ENCODE measurements around the gene FLT1. TPM values are rescaled to one million over a fixed set of nuclear protein-coding genes. Genes with fewer than 3 reads are reported as not detected.

Gene FLT1
- polyA plus RNA-seq, 3 donors: 48.6 to 60.4 (median 52.3) TPM

DNA sequence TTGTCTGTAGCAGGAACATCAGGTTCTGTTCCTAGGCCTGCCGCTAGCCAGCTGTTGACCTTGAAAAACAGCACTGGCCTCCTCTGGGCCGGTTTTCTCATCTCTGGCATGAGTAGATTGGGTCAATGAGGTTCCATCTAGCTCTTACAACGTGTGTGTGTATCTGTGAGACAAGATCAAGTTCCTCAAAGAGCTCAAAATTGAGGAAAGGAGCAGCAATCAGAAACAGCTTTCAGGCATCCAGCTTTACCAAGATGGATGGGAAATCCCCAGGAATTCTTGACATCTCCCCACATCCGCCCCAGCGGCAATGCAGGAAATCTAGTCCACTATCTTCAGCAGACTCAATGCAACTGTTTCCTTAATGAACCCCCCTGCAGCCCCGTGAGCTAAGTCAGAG, 4.9 kb downstream of the FLT1 start:
- DNase-seq (ENCODE audit: low read depth in 3 of 3, low spot score in 2 of 3): no peak

- no peak for DNase-seq (ENCODE audit: low read depth in 3 of 3, low spot score in 2 of 3)
Observed at GRCh38 chr13:28489524-28489931, 5.4 kb downstream of the FLT1 start.

- DNase-seq (ENCODE audit: low read depth in 3 of 3, low spot score in 2 of 3): no peak
Observed at GRCh38 chr13:28488376-28489005, 6.4 kb downstream of the FLT1 start.

GRCh38 chr13:28485996-28486543, 8.9 kb downstream of the FLT1 start:
- no peak for DNase-seq (ENCODE audit: low read depth in 3 of 3, low spot score in 2 of 3)

DNA sequence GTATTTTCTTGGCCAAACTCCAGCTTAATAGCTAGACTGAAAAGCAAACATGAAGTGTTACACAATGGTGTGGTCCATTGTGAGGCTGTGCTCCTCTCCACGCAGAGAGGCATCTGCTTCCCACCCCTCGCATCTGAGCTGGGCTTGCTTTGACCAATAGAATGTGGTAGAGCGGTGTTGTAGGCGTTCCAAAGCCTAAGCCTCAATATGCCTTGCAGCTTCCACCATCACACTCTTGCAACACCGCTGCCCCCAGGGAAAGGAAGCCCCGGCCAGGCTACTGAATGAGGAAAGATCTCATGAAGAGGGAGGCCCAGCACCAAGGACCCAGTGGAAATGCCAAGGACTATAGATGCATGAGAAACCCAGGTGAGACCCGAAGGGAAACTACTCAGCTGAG, 9.4 kb downstream of the FLT1 start:
- DNase-seq (ENCODE audit: low read depth in 3 of 3, low spot score in 2 of 3): no peak

DNA sequence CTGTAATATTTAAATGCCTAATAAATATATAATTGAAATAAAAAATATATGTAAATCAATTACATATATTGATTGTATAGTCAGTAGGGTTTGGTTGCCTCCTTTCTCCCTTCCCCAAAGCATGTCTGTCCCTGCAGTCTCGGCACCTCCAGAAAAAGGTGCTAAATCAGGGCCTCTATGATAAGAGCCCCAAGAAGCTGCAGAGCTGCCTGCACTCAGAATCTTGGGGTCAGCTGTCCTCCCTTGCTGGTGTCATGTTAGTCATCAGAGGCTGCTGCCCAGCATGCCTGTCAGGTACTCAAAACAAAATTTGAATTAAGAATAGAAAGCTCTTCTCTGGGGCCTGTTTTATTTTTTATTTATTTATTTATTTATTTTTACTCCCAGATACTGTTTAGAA, 9.8 kb downstream of the FLT1 start:
- DNase-seq (ENCODE audit: low read depth in 3 of 3, low spot score in 2 of 3): no peak

- DNase-seq (ENCODE audit: low read depth in 3 of 3, low spot score in 2 of 3): no peak
Observed at GRCh38 chr13:28483313-28483931, 11.5 kb downstream of the FLT1 start.

DNA sequence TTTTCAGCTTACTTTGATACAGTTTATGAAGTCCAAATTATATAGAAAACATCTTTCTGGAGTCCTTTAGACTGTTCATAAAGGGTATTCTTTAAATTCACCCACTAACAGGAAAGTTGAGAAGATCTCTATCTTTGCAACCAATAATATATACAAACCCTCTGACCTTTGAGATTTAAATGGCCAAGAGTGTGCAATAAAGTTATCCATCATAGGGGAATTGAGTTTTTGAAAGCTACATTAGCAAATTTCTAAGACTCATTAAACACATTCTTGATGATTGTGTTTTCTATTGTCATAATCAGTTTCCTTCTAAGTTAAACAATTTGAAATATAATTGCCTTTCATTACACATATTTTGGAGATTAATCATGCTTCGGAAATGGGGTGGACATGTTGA, 15.9 kb downstream of the FLT1 start:
- DNase-seq (ENCODE audit: low read depth in 3 of 3, low spot score in 2 of 3): no peak

- no peak for DNase-seq (ENCODE audit: low read depth in 3 of 3, low spot score in 2 of 3)
Observed at GRCh38 chr13:28478127-28478526, 16.8 kb downstream of the FLT1 start.

- no peak for DNase-seq (ENCODE audit: low read depth in 3 of 3, low spot score in 2 of 3)
Observed at GRCh38 chr13:28477709-28477973, 17.3 kb downstream of the FLT1 start.

DNA sequence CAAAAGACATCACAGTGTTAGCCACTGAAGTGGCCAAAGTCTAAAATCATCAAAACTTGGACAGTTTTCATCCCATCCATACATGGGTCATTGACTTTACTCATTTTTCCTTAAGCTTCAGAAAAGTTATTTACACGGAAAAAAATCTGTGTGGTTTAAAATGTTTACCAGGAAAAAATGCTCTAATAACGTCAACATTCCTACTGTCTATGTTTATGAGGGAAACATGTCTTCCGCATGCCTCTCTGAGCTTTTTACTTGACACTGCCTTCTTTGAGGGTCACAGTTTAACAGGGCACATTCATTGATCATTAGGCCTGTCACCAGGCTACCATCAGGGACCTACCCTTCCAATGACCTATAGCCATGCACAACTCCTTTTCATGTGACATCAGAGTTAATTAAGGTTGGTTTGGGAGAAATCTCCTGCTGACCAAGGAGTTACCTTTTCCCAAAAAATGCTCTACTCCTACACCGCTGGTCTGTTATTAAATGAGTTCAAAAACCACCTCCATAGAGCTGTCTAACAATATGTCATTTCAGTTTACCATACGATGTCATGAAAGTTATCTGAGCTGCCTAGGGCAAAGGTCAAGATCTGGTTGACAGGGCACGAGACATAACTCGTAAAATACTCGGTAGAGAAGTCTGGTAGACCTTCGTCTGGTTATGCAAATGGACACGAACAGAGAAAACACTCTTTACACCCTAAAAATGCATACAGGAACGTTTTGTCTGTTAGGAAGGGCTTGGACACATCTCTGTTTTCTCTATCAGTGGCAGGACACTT, 17.8 kb downstream of the FLT1 start:
- DNase-seq (ENCODE audit: low read depth in 3 of 3, low spot score in 2 of 3): no peak

DNA sequence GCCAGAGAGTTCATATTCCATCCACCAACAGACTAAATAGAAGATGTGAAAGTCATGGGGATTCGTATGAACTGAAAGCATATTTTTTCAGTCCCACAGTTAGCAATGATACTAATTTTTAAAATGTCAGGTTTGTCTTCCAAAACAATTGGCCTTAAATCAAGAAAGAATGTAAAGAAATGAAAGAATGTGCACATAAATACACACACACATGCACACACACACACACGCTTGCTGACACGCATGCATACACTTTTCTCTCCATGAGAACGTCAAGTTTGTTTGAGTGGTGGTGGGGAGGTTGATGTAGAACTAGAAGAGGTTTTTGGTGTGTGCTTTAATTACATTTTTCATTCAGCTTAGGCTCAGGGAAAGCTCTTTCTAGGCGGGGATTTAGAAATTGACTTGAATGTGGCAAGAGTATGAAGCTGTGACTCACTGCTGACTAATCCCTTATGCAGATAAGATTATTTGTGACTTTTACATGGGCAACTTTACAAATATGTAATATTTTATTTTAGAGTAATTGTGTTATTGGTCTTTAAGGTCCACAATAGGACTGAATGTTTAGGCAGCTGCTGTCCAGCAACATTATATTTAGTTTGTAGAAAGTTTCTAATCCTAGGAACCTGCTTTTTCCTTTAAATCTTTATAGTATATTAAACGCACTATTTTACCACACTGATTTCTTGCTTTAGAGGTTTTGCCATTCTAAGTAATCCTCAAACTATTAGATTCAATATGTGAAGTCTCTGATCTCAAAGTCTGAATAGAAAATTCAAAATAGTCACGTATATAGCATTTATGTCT, 18.8 kb downstream of the FLT1 start:
- DNase-seq (ENCODE audit: low read depth in 3 of 3, low spot score in 2 of 3): no peak

- DNase-seq (ENCODE audit: low read depth in 3 of 3, low spot score in 2 of 3): no peak
Observed at GRCh38 chr13:28474491-28475134, 20.3 kb downstream of the FLT1 start.

- DNase-seq (ENCODE audit: low read depth in 3 of 3, low spot score in 2 of 3): no peak
Observed at GRCh38 chr13:28473044-28473443, 21.9 kb downstream of the FLT1 start.

DNA sequence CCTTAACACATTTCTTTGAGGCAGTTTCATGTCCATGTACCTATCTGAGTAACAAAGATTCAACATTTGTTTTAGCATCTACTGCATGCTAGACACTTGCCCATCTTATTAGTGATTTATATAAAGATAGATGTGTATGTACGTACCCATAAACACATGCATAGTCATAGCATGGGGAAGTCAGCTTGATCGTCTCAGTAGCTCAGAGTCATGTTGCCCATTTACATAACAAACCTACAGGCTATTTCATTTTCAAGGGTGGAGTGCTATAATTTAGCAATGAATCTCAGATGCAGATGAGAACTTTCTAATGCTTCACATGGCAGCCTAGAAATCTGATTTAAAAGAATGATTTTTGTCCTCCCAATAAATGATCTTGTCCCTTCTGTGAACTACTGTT, 23.5 kb downstream of the FLT1 start:
- no peak for DNase-seq (ENCODE audit: low read depth in 3 of 3, low spot score in 2 of 3)

DNA sequence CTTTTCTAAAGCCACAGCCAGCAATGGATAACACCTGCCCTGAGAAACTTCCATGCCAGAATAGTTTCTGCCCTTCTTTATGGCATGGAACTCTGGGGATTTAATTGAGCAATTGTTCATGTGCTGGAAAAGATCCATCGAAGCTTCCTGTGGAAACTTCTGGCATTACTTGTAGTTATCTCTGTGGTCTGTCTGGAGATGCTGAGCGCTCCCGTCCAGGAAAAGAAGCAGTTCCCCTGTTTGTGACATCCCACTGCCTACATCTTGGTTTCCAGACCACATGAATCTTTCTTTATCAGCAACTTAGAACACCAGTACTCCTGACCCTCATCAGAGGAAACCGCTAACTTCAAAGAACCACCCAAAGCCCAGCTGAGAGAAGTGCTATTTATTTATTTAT, 24.6 kb downstream of the FLT1 start:
- DNase-seq (ENCODE audit: low read depth in 3 of 3, low spot score in 2 of 3): no peak

GRCh38 chr13:28469316-28469715, 25.6 kb downstream of the FLT1 start:
- no peak for DNase-seq (ENCODE audit: low read depth in 3 of 3, low spot score in 2 of 3)

- DNase-seq (ENCODE audit: low read depth in 3 of 3, low spot score in 2 of 3): no peak
Observed at GRCh38 chr13:28468023-28468915, 26.7 kb downstream of the FLT1 start.

DNA sequence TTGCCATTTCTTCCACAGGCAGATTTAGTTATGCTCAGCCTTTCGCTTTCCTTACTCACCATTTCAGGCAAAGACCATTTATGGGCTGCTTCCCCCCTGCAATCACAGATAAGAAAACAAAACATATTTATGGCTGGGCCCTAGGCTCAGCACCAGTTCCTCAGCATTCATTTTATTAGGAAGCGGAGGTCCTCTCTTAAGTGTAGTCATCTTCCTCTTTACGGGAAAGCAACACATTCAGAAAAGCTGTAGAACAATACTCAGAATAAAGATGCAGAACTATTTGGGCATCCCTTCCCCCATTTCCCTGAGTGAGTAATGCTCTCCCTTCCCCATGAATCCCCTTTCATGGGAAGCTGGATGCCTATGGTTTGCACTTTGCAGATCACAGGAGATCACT, 27.9 kb downstream of the FLT1 start:
- DNase-seq (ENCODE audit: low read depth in 3 of 3, low spot score in 2 of 3): no peak

DNA sequence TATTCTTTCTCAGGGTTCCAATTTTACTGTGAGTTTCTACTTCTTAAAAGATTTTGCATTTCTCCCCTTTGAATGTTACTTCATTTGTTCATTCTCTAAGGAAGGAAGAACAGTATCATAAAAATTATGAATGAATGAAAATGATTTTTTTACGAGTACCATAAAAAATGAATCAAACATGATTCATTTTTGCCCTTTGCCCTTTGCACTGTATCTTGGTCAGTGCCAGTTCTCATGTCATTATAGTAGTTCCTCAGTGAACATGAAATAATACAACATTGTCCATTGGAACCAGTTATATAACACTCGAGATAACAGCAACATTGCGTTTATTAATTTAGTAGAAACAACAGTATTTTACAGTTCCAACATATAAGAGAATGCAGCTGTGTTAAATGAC, 28.8 kb downstream of the FLT1 start:
- no peak for DNase-seq (ENCODE audit: low read depth in 3 of 3, low spot score in 2 of 3)

Data from right renal cortex interstitium (tissue), 3 donors.